K562 (cell line): ENCODE measurements around the gene AMOTL1. TPM values are rescaled to one million over a fixed set of nuclear protein-coding genes. Genes with fewer than 3 reads are reported as not detected.

Experiments used
- ARID1B ChIP-seq: fragments of 450-650 bp; IDR thresholded peaks from 2 replicates; pipeline ENCODE4 v1.6.1; 2016; ENCODE audit warnings: antibody characterized with exemption, mild to moderate bottlenecking, inconsistent platforms
- CTBP1 ChIP-seq: fragments of 450-650 bp; IDR thresholded peaks from 2 replicates; pipeline ENCODE4 v1.6.1; 2016; ENCODE audit warnings: borderline replicate concordance
- DMBX1 ChIP-seq: fragments of 250-450 bp; sonication (Bioruptor Pico); IDR thresholded peaks from 2 replicates; pipeline ENCODE4 v1.8.0; 2022; ENCODE audit warnings: inconsistent platforms, mild to moderate bottlenecking, moderate library complexity, borderline replicate concordance
- ETS2 ChIP-seq: IDR thresholded peaks from 2 replicates; pipeline ENCODE4 v1.6.1; 2016; ENCODE audit warnings: borderline replicate concordance, missing genetic modification characterization, mild to moderate bottlenecking, moderate library complexity, missing compliant biosample characterization; ENCODE audit not compliant: poor library complexity, severe bottlenecking
- FOXJ2 ChIP-seq: fragments of 200-800 bp; sonication (Bioruptor generic); IDR thresholded peaks from 2 replicates; pipeline ENCODE4 v1.6.1; 2016; ENCODE audit warnings: missing genetic modification characterization, missing compliant biosample characterization
- FOXK1 ChIP-seq: sonication (generic); formaldehyde crosslinking; IDR thresholded peaks from 2 replicates; pipeline ENCODE4 v1.8.0; 2022; ENCODE audit warnings: missing genetic modification reagents, mild to moderate bottlenecking, borderline replicate concordance
- RAD21 ChIP-seq, 2 experiments: fragments of 250-450 bp in 1 of 2; fragments of 450-650 bp in 1 of 2; sonication (Bioruptor Pico) in 1 of 2; formaldehyde crosslinking in 1 of 2; IDR thresholded peaks in 1 of 2; conservative IDR thresholded peaks in 1 of 2; 2 replicates each; pipeline versions ENCODE4 v1.4.0 to v1.8.0; 2020 to 2022; ENCODE audit warnings: mild to moderate bottlenecking in 2 of 2, moderate library complexity in 1 of 2
- SMARCA5 ChIP-seq: fragments of 450-650 bp; IDR thresholded peaks from 2 replicates; pipeline ENCODE4 v1.6.1; 2016
- ZBTB17 ChIP-seq: fragments of 450-650 bp; formaldehyde crosslinking; IDR thresholded peaks from 2 replicates; pipeline ENCODE4 v1.4.0; 2020; ENCODE audit warnings: mild to moderate bottlenecking
- ZNF23 ChIP-seq: fragments of 250-450 bp; sonication (Bioruptor Pico); IDR thresholded peaks from 2 replicates; pipeline ENCODE4 v1.4.0; 2020; ENCODE audit warnings: mild to moderate bottlenecking
- ZNF785 ChIP-seq: fragments of 250-450 bp; sonication (Bioruptor Pico); IDR thresholded peaks from 2 replicates; pipeline ENCODE4 v1.4.0; 2020; ENCODE audit warnings: mild to moderate bottlenecking
- ZSCAN32 ChIP-seq: fragments of 450-650 bp; formaldehyde crosslinking; IDR thresholded peaks from 2 replicates; pipeline ENCODE4 v1.4.0; 2020; ENCODE audit warnings: mild to moderate bottlenecking, moderate library complexity
- polyA plus RNA-seq, 8 experiments: library from polyadenylated mRNA; depleted of rRNA in 4 of 8; stranded (reverse) in 5 of 8; unstranded in 3 of 8; fragments of >200 nt; fragmentation: Nextera tagmentation in 2 of 8; fragmentation: Illumina TruSeq in 1 of 8; extraction: Ambion mirVana in 2 of 8; extraction: Trizol in 1 of 8; gene quantifications; 2 replicates each; pipeline versions ENCODE4 v1.2.1 to v1.2.3, GENCODE V29; 2011 to 2014; ENCODE audit warnings: inconsistent platforms in 1 of 8, missing spikeins in 1 of 8
- total RNA-seq, 7 experiments: library from RNA; depleted of rRNA in 6 of 7; stranded (reverse); fragments of >200 nt in 6 of 7; fragmentation: Illumina TruSeq in 2 of 7; extraction: Trizol in 2 of 7; gene quantifications; 2 replicates each; pipeline versions ENCODE4 v1.2.1 to v1.2.3, GENCODE V29; 2011 to 2021; ENCODE audit warnings: low replicate concordance in 1 of 7
- TF ChIP-seq, protein P1 (sequence below): fragments of 250-450 bp; sonication (Bioruptor Pico); IDR thresholded peaks from 2 replicates; pipeline ENCODE4 v1.5.0; 2022; ENCODE audit warnings: mild to moderate bottlenecking
- TF ChIP-seq, protein P2 (sequence below): fragments of 450-650 bp; IDR thresholded peaks from 2 replicates; pipeline ENCODE4 v1.6.1; 2016; ENCODE audit warnings: mild to moderate bottlenecking, moderate library complexity

AMOTL1 gene
- total and polyA plus RNA-seq, 9 of the 15 experiments (the other 6 are each of a cell fraction or from before 2014, with no cell fraction given), result 4.0 to 35.4 (median 14.0) TPM

- TF ChIP-seq, protein P1, sequence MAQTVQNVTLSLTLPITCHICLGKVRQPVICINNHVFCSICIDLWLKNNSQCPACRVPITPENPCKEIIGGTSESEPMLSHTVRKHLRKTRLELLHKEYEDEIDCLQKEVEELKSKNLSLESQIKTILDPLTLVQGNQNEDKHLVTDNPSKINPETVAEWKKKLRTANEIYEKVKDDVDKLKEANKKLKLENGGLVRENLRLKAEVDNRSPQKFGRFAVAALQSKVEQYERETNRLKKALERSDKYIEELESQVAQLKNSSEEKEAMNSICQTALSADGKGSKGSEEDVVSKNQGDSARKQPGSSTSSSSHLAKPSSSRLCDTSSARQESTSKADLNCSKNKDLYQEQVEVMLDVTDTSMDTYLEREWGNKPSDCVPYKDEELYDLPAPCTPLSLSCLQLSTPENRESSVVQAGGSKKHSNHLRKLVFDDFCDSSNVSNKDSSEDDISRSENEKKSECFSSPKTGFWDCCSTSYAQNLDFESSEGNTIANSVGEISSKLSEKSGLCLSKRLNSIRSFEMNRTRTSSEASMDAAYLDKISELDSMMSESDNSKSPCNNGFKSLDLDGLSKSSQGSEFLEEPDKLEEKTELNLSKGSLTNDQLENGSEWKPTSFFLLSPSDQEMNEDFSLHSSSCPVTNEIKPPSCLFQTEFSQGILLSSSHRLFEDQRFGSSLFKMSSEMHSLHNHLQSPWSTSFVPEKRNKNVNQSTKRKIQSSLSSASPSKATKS, result no peak
- TF ChIP-seq FOXK1 (no peak), RAD21 (CRISPR knock-in tag; conservative IDR thresholded peaks at IDR 0.05 in 1 of 2, IDR thresholded peaks at IDR 0.05 in 1 of 2) (peak; percentile 30 to 45; a peak in 3 of 4 replicates), ETS2 (tag) (no peak), ZSCAN32 (CRISPR knock-in tag) (no peak), ARID1B (peak; percentile 30; the same call in 1 of the 2 replicates), ZNF785 (CRISPR knock-in tag) (no peak), ZNF23 (no peak), CTBP1 (no peak), FOXJ2 (no peak), ZBTB17 (CRISPR knock-in tag) (no peak), DMBX1 (peak; percentile 33; the same call in 1 of the 2 replicates), SMARCA5 (no peak)
- TF ChIP-seq, protein P2, sequence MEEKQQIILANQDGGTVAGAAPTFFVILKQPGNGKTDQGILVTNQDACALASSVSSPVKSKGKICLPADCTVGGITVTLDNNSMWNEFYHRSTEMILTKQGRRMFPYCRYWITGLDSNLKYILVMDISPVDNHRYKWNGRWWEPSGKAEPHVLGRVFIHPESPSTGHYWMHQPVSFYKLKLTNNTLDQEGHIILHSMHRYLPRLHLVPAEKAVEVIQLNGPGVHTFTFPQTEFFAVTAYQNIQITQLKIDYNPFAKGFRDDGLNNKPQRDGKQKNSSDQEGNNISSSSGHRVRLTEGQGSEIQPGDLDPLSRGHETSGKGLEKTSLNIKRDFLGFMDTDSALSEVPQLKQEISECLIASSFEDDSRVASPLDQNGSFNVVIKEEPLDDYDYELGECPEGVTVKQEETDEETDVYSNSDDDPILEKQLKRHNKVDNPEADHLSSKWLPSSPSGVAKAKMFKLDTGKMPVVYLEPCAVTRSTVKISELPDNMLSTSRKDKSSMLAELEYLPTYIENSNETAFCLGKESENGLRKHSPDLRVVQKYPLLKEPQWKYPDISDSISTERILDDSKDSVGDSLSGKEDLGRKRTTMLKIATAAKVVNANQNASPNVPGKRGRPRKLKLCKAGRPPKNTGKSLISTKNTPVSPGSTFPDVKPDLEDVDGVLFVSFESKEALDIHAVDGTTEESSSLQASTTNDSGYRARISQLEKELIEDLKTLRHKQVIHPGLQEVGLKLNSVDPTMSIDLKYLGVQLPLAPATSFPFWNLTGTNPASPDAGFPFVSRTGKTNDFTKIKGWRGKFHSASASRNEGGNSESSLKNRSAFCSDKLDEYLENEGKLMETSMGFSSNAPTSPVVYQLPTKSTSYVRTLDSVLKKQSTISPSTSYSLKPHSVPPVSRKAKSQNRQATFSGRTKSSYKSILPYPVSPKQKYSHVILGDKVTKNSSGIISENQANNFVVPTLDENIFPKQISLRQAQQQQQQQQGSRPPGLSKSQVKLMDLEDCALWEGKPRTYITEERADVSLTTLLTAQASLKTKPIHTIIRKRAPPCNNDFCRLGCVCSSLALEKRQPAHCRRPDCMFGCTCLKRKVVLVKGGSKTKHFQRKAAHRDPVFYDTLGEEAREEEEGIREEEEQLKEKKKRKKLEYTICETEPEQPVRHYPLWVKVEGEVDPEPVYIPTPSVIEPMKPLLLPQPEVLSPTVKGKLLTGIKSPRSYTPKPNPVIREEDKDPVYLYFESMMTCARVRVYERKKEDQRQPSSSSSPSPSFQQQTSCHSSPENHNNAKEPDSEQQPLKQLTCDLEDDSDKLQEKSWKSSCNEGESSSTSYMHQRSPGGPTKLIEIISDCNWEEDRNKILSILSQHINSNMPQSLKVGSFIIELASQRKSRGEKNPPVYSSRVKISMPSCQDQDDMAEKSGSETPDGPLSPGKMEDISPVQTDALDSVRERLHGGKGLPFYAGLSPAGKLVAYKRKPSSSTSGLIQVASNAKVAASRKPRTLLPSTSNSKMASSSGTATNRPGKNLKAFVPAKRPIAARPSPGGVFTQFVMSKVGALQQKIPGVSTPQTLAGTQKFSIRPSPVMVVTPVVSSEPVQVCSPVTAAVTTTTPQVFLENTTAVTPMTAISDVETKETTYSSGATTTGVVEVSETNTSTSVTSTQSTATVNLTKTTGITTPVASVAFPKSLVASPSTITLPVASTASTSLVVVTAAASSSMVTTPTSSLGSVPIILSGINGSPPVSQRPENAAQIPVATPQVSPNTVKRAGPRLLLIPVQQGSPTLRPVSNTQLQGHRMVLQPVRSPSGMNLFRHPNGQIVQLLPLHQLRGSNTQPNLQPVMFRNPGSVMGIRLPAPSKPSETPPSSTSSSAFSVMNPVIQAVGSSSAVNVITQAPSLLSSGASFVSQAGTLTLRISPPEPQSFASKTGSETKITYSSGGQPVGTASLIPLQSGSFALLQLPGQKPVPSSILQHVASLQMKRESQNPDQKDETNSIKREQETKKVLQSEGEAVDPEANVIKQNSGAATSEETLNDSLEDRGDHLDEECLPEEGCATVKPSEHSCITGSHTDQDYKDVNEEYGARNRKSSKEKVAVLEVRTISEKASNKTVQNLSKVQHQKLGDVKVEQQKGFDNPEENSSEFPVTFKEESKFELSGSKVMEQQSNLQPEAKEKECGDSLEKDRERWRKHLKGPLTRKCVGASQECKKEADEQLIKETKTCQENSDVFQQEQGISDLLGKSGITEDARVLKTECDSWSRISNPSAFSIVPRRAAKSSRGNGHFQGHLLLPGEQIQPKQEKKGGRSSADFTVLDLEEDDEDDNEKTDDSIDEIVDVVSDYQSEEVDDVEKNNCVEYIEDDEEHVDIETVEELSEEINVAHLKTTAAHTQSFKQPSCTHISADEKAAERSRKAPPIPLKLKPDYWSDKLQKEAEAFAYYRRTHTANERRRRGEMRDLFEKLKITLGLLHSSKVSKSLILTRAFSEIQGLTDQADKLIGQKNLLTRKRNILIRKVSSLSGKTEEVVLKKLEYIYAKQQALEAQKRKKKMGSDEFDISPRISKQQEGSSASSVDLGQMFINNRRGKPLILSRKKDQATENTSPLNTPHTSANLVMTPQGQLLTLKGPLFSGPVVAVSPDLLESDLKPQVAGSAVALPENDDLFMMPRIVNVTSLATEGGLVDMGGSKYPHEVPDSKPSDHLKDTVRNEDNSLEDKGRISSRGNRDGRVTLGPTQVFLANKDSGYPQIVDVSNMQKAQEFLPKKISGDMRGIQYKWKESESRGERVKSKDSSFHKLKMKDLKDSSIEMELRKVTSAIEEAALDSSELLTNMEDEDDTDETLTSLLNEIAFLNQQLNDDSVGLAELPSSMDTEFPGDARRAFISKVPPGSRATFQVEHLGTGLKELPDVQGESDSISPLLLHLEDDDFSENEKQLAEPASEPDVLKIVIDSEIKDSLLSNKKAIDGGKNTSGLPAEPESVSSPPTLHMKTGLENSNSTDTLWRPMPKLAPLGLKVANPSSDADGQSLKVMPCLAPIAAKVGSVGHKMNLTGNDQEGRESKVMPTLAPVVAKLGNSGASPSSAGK, result peak; percentile 79
Measured at GRCh38 chr11:94876645-94877442, 108.7 kb downstream of the AMOTL1 start (continued).
